Measurements from ENCODE around the gene WTAP.
"Not testable (repeated sequence)": the region's sequence is repeated elsewhere in the genome, so short reads cannot be mapped to it uniquely, and the experiment has no call there.

WTAP gene

DNA sequence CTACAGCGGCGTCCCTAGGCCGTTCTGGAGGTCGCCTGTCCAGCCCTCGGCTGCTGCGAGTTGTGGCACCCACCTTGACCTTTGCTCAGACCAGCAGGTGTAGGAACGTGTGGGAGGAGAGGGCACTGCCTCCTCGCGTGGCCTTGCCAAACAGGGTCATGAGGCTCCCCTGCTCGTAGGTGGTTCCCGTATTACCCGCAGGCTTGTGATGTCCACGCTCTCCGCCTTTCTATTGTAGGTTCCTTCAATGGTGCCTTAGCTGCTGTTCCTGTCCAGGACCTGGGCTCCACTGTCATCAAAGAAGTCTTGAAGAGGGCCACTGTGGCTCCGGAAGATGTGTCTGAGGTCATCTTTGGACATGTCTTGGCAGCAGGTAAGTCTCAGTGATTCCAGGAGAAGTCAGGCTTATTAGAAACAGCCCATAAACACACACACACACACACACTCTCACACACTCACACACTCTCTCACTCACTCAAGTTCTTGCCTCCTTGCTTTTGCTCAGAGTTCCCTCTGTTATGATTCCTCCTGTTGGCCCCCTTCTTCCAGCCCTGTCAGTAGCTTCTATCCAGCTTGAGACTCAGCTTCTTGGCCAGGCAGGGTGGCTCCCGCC, 35.5 kb downstream of the WTAP start:
- DNase-seq = no peak

DNA sequence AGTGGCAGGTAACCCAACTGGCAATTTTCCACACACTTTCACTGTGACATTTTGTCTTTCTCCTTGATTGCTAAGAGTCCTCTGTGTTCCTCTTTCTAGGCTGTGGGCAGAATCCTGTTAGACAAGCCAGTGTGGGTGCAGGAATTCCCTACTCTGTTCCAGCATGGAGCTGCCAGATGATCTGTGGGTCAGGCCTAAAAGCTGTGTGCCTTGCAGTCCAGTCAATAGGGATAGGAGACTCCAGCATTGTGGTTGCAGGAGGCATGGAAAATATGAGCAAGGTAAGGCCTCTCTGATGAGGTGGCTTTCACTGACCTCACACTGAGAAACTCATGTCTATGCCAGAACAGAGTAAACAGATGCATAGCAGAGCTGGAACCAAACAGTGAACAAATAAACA, 39.6 kb downstream of the WTAP start:
- no peak for DNase-seq

DNA sequence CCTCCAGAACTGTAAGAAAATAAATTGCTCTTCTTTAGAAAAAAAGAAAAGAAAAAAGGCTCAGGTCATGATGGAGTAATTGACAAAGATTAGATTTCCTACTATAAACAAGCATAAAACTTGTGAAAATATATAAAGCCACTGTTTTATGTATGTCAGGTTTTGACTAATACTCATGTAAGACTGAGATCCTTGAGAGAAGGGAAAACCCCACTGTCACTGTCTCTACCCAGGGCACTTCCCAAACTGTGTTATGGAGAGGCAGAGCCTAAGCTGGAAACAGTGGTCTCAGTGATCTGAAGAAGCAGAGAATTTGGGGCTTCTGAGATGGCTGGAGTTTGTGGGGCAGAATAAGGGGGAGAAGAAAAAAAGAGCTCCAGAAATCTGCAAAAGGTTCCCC, 42.2 kb downstream of the WTAP start:
- DNase-seq = no peak

DNA sequence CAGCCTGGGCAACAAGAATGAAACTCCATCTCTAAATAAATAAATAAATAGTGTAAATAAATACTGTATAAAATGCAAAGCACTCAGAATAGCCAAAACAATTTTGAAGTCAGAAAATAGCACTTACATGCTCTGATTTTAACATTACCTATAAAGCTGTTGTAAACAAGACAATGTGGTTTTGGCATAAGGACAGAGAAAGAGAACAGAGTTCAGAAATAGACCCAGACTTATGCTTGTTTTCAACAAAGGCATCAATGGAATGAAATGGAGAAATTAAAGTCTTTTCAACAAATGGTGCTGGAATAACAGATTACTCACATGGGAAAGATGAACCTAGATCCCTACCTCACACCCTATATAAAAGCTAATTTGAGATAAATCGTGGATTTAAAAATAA, 44.9 kb downstream of the WTAP start:
- no peak for DNase-seq

DNA sequence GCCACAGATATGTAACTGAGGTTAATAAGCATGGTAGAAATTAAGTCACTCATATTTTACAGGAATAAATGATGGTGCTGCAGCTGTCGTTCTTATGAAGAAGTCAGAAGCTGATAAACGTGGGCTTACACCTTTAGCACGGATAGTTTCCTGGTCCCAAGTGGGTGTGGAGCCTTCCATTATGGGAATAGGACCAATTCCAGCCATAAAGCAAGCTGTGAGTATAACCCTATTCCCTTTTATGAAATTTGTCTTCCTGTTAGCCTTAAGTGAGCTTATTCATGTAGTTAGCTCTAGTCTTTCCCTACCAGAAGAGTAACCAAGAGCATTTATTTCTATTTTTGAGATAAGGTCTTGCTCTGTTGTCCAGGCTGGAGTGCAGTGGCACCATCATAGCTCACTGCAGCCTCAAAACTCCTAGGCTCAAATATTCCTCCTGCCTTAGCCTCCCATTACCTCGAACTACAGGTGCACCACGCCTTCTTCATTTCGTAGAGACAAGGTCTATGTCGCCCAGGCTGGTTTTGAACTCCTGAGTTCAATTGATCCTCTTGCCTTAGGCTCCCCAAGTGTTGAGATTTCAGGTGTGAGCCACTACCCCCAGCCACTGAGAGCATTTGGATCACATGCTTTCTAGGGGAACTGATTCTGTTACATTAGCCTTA, 50.1 kb downstream of the WTAP start:
- DNase-seq = no peak

DNA sequence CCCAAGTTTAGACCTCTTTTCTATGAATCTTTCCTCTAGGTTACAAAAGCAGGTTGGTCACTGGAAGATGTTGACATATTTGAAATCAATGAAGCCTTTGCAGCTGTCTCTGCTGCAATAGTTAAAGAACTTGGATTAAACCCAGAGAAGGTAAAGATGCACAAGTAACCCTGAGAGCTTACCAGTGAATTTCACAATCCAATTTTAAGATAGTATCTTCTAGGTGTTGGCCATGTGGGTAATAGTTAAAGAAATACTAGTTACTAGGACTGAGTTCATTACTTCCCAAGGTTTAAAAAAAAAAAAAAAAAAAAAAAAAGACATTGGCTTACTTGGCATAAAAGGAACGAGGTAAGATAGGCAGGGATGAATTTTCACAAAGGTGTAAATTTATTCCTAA, 50.8 kb downstream of the WTAP start:
- no peak for DNase-seq

DNA sequence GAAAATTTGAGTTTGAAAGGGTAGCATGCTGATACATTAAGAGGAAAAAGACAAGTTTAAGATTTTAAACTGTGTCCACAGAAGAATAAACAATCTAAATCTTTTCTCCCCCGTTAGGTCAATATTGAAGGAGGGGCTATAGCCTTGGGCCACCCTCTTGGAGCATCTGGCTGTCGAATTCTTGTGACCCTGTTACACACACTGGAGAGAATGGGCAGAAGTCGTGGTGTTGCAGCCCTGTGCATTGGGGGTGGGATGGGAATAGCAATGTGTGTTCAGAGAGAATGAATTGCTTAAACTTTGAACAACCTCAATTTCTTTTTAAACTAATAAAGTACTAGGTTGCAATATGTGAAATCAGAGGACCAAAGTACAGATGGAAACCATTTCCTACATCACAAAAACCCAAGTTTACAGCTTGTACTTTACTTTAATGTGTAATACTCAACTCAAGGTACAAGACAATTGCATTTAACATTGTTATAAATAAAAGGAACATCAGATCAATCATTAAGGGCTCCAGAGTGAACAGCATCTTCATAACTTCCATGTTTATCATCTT, 51.3 kb downstream of the WTAP start:
- no peak for DNase-seq

DNA sequence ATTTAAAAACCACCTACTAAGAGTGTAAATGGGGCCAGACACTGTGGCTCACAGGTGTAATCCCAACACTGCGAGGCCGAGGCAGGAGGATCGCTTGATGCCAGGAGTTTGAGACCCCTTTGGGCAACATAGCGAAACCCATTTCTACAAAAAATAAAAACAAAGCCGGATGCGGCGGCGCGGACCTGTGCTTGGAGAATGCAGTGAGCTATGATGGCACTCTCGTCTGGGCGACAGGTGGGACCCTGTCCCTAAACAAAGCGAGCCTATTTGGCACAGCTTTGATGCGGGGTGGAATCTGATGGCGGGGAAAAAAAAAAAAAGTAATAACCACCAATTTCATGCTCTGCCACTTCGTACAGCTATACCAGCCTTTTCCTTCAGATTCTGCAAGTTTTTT, 61.0 kb downstream of the WTAP start:
- DNase-seq = no peak

DNA sequence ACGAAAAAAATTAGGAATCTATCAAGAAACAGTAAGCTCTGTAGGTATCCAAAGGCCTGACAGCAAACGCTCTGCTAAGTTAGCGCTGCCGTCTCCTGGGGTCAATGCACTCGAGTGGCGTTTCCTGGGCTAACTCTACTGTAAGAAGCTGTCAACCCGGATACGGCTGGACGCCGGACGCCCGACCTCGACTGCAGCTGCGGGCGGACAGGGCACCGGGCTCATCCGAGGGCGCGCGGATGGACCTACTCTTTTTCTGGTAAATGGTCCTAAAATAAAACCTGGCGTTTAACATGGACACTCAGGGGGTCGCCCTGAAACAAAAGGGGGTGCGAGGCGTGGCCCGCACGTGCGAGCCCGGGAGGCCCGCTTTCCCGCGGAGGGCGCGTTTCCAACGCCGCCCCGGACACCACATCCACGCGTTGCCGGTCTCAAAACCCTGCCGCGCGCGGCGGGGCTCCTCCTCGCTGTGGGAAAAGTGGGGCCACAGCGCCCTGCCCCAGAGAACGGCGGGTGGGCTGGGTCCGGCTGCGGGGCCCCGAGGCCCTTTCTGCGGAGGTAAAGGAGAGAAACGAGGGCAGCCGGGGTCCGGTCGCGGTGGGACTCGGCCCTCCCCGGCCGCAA, 61.6 kb downstream of the WTAP start:
- peak; percentile 69 for DNase-seq

DNA sequence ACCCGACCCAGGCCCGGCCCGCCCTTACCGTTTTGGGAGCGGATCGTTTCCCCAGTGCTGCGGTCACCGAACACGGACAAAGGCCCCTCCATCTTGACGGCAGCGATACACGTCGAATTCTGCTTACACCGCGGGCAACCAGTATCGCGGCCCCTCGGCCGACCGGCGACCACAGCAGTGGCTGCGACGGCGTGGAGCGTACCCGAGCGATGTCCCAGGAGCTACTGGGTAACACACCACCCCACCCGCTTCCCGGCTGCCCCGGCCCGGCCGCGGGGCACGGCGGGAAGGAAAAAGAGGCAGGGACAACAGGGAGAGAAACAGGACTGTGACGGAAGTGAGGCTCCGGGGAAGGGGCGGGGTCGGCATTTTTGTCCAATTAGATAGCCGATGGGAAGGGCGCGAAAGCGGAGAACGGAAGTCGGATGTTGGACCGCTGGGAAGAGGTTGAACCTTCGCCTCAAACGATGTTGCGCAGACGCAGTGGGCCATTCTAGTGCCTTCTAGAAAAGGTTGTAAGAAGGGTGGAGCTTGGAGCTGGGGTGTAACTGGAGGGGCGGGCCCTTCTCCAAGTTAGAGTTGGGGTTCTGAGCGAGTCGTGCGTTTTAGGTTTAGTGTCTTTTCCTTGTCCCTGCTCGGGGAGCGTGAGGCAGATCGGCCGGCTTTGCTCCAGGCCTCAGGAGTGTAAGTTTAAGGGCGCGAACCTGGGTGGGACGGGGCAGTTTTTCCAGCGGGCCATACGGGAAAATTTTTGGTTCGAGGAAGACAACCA, 62.3 kb downstream of the WTAP start, which contains the start of gene TCP1:
Gene TCP1, minus strand, starts transcription at position 226 of the 772 bp plus-strand sequence. Its CDS starts 134 bp downstream, at position 92.
- DNase-seq = peak; percentile 98

DNA sequence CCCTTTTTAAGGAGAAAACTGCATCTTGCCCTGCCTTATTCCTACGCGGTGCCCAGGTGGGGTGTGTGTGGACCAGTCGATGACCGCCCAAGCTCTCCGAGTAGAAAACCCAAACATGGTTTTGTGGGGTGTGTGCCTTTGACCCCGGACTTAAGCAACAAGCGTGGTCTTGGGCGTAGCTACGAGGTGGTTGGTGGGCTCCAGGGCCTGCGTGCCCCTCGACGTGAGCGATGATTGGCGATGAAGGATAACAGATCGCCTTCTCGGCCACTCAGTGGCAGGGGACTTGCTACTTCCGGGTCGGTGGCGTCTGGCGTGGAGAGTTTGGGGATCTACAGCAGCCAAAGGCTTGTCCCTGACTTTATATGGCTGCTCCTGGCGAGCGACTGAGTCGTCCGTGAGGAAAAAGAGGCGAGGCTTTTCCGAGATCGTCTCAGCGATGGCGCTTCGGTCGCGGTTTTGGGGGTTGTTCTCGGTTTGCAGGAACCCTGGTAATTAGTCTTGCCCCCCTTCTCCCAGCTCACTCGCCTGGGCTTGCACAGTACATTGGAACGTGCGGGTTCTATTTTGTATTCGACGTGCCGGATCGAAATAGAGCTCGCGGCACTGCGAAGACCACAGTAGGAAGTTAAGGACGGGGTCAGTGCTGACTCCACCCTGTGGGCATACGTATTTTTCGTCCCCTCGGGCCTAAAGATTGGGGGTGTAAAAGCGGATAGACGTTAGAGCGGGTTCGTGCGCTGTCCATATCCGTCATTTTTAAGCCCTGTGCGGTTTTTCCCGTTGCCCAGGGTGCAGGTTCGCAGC, 63.0 kb downstream of the WTAP start, which contains the start of gene MRPL18:
Gene MRPL18, plus strand, starts transcription at position 319 of the 807 bp plus-strand sequence. Its CDS starts 121 bp downstream, at position 440.
- peak; percentile 87 for DNase-seq

DNA sequence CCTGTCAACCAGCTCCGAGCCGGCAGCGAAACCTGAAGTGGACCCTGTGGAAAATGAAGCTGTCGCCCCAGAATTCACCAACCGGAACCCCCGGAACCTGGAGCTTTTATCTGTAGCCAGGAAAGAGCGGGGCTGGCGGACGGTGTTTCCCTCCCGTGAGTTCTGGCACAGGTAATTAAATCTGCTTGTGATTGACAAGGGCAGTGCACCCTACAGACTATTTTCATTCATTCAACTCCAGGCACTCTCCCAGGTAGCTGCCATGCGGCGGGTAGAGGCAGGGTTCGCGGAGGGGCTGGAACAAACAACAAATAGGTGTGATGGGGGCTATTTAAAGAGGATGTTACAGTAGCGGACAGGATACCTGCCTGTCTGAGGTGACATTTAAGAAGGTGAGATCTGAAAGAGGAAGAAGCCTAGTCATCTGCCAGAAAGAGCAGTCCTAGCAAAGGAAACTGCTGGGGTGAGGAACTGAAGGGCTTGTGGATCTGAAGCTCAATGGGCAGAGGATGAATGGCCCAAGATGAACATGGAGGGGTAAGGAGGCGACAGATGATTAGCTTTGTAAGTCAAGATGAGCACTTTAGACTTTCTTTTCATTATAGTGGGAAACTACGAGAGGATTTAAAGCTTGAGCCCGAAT, 63.8 kb downstream of the WTAP start:
- peak; percentile 64 for DNase-seq

DNA sequence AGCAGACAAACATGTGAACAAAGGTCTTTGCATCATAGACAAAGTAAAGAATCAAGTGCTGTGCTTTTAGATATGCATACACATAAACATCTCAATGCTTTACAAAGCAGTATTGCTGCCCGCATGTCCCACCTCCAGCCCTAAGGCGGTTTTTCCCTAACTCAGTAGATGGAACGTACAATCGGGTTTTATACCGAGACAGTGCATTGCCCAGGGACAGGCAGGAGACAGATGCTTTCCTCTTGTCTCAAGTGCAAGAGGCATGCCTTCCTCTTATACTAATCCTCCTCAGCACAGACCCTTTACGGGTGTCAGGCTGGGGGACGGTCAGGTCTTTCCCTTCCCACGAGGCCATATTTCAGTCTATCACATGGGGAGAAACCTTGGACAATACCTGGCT, 67.7 kb downstream of the WTAP start:
- DNase-seq = not testable (repeated sequence)

DNA sequence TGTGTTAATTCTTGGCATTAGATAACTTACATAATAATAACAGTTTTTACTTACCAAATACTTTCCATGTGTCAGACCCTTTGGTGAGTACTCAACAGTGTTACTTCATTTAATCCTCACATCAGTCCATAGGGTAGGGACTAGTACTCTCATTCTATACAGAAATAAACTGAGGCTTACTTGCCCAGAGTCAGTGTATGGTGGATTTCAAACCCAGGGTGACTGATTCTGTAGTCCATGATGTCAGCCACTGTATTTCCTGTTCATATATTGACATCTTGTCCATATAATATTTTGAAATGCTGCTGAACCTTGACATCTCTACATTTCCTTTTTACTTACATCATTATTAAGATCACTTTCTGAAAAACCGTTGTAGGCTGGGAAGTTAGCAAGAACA, 70.2 kb downstream of the WTAP start:
- DNase-seq = no peak

DNA sequence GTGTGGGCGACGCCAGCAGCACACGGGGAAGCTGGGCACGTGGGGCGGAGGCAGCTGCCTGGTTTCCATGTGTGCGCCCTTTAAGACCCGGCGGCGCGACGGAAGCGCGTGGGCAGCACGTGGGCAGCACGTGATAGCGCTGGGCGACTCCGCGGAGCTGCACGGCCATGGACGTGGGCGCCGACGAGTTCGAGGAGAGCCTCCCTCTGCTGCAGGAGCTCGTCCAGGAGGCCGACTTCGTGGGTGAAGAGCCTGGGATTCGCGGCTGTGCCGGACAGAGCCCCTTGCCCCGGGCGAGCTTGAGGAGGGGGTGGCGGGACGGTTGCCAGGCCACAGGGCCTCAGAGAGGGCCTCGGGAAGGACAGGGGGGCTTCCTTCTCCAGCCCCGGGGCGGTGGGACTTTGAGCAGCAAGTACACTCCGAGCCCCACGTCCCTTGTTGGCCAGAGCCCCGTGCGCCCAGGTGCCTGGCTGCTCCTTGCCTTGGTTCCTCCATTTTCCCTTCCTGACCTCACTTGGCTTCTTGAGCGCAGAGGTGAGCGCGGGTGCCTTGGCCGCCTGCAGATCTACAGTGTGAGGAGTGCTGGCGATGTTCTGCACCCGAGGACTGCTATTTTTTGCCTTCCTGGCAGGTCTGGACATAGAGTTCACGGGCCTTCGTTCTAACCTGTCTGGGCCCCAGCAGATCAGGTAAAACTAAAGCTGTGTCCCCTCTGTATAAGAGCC, 73.0 kb downstream of the WTAP start, which contains the start of gene PNLDC1:
Gene PNLDC1, plus strand, starts transcription at position 136 of the 725 bp plus-strand sequence. Its CDS starts 32 bp downstream, at position 168.
- DNase-seq = no peak

DNA sequence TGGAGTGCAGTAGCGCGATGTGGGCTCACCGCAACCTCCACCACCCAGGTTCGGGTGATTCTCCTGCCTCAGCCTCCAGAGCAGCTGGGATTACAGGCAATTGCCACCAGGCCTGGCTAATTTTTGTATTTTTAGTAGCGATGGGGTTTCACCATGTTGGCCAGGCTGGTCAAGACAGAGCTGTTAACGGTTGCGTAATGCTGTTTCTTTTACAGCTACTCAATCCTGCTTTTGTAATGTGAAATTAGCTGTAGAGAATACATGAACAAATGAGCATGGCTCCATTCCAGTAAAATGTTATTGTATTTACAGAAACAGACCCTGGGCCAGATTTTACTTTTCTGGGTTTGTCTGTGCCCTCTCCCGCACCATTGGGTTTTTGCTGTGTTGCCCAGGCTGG, 74.6 kb downstream of the WTAP start:
- DNase-seq = no peak

DNA sequence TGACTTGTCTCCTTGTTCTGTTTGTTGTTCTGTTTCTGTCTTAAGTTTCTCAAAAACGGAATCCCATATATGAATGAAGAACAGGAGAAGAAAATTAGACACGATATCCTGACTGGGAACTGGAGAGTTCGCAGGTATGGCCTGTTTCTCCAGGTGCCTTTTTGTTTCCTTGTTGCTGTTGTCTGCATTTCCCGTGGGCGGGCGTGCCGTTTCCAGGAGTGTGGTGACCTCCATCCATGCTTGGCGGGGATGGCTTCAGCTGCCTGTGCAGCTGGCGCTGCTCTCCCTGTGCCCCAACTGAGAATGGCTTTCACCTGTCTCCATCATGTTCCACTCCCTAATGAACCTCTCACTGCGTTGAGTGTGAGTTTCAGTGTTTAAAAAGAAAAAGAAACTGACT, 77.2 kb downstream of the WTAP start:
- no peak for DNase-seq

DNA sequence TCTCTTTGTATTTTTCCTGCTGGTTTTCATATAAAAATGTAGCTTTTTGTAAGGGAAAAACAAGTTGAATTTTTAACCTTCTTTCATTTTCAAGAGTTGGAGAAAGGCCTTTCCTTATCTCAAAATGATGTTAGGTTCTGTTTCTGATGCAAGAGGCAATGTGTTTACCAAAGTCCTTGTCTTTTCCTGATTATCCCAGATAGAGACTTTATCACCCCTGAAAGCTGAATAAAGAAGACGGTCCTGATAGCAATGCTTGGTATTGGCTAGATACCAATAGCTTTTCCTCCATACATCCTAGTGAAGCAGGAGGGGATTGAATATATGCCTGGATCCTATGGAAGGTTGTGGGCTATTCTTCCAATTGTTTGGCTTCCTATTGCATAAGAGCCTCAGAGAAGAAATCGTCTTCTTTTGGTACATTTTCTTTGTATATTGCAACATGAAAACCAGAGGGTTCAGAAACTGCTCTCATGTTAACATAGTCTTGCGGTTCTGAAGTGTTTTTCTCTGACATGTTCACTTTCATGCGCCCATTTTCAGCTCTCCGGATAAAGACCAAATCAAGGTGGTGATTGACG, 78.2 kb downstream of the WTAP start:
- no peak for DNase-seq
